Esophagus (tissue), 2 donors: ENCODE measurements around the gene OGDHL. TPM values are rescaled to one million over a fixed set of nuclear protein-coding genes. Genes with fewer than 3 reads are reported as not detected.

ENCODE experiments used
- H3K27ac ChIP-seq, 2 donors: one replicate each; pipeline ENCODE4 v1.5.1; 2013; ENCODE audit warnings: low read depth in 2 of 2, mild to moderate bottlenecking in 2 of 2, inconsistent platforms in 1 of 2, low read length in 1 of 2, moderate library complexity in 1 of 2
- H3K27me3 ChIP-seq, 2 donors: one replicate each; pipeline ENCODE4 v1.6.1; 2013; ENCODE audit warnings: low read length in 2 of 2, control low read depth in 1 of 2, mild to moderate bottlenecking in 1 of 2; ENCODE audit not compliant: insufficient read depth in 2 of 2, control insufficient read depth in 1 of 2
- H3K36me3 ChIP-seq, 2 donors: one replicate each; pipeline ENCODE4 v1.6.1; 2013; ENCODE audit warnings: low read length in 1 of 2; ENCODE audit not compliant: control insufficient read depth in 2 of 2, insufficient read depth in 2 of 2
- H3K4me1 ChIP-seq, 2 donors: one replicate each; pipeline ENCODE4 v1.6.1; 2013; ENCODE audit warnings: low read length in 1 of 2; ENCODE audit not compliant: control insufficient read depth in 2 of 2, insufficient read depth in 2 of 2
- H3K4me3 ChIP-seq, 2 donors: one replicate each; pipeline ENCODE4 v1.5.1; 2013; ENCODE audit warnings: low read length in 2 of 2, mild to moderate bottlenecking in 2 of 2, low read depth in 1 of 2, moderate library complexity in 1 of 2
- H3K9me3 ChIP-seq, 2 donors: one replicate each; pipeline ENCODE4 v1.6.1; 2013; ENCODE audit warnings: mild to moderate bottlenecking in 2 of 2, low read depth in 1 of 2, low read length in 1 of 2, moderate library complexity in 1 of 2; ENCODE audit not compliant: control insufficient read depth in 2 of 2, insufficient read depth in 1 of 2
- WGBS, 2 donors: extraction: QIAGEN DNeasy Blood & Tissue Kit; methylation state at CpG; one replicate each; pipeline ENCODE4 v1.1.7; 2013; 5-methylcytosine and 5-hydroxymethylcytosine counted together
- polyA plus RNA-seq, 2 donors: library from polyadenylated mRNA; stranded (reverse); fragments of 200-250 nt; gene quantifications; one replicate each; pipeline ENCODE4 v1.2.3, GENCODE V29; 2013
- donor health status: healthy with polysubstance abuse.
- donor health status: Bipolar disorder and iron deficiency.

The OGDHL gene
- polyA plus RNA-seq, 2 donors = 0.10 to 0.16 TPM

DNA sequence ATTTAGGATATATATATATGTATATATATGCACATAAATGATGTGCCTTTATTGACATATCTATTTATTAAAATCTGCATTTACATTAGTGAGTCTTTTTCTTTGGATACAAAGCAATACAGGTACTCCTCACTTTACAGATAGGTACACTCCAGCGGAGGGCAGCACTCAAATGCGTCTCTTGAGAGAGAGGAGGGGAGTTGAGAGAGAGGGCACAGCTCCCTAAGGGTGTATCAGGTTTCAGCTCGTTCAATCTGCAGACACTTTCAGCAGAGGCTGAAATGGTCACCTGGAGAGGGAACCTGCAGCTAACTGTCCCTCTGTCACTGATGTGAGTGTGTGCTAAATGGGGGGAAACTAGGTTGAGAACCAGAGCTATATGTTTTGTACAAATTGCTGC is 61.1 kb downstream of the OGDHL start:
- no peak overlapping the region for H3K4me3 ChIP-seq
- peaks cover 0 to 2% of the 10 kb centered on the region in 2 donors for H3K9me3 ChIP-seq
- no peaks in the 10 kb centered on the region for H3K36me3 ChIP-seq
- WGBS, 2 donors = 7 to 15% methylated on average over 3 of the region's 3 CpGs
- no peak overlapping the region for H3K27ac ChIP-seq
- H3K4me1 ChIP-seq = no peaks in the 10 kb centered on the region
- H3K27me3 ChIP-seq = no peaks in the 10 kb centered on the region

DNA sequence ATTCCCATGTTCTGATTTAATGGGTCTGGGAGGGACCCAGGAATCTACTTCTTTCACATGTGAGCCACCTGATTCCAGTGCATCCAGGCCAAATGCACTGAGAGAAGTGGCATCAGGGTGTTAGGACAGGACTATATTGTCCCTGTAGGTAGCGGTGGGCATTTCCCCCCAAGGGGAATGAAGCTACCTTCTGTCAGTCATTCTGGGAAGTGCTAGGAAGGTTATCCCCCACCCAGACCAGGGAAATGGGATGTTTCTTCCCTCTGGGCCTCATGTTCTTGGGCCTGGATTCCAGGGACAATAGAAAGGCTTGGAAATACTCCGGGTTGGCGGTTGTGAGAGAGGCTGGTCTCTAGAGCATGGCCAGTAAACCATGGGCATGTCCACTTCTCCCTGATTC is 61.9 kb downstream of the OGDHL start:
- H3K4me1 ChIP-seq = no peaks in the 10 kb centered on the region
- WGBS, 2 donors = 91 to 92% methylated on average over 3 of the region's 3 CpGs

DNA sequence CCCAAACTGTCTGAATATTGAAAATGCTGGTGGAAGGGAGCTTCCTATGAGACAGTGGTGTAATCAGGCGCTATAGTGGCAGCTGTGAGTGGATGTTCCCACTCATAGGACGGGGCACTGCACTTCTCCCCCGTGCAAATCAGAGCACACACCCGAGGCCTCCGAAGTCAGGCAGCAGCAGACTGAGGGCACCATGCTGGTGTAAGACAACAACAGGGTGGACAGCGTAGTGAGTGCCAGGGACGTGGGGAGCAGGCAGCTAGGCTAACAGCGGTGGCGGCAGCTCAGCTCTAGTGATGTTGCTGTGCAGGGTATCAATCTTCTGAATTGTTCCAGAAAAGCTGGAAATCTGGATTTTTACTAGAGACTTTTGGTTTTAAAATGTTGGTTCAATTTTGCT is 63.4 kb downstream of the OGDHL start:
- no peak overlapping the region for H3K27ac ChIP-seq
- H3K4me3 ChIP-seq = no peak overlapping the region
- 71 to 83% methylated on average over 9 of the region's 9 CpGs for WGBS, 2 donors
- H3K4me1 ChIP-seq = no peaks in the 10 kb centered on the region
- peaks cover 0 to 2% of the 10 kb centered on the region in 2 donors for H3K9me3 ChIP-seq
- no peaks in the 10 kb centered on the region for H3K36me3 ChIP-seq
- H3K27me3 ChIP-seq = no peaks in the 10 kb centered on the region

More for the DNA sequence above, 61.9 kb downstream of the OGDHL start:
- H3K27ac ChIP-seq = no peak overlapping the region
- H3K4me3 ChIP-seq = no peak overlapping the region
- H3K36me3 ChIP-seq = no peaks in the 10 kb centered on the region
- peaks cover 0 to 2% of the 10 kb centered on the region in 2 donors for H3K9me3 ChIP-seq
- no peaks in the 10 kb centered on the region for H3K27me3 ChIP-seq

DNA sequence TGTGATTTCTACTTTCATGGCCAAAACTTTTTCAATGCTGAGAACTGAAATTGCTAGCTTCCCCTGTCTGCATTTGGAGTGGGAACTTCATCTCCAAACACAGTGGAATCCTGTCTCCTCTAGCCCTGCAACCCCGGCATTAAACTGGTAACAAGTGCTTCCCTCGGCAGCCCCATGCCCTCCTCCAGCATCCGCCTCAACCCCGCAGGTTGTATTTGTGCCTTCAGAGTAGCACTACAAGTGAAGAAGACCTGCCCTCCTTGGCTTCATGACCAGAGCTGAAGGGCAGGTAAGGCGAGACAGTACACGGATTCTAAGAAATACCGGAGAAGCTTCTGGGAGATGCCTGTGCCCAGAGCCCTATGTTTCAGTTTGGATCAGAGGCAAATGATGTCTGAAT is 65.8 kb downstream of the OGDHL start:
- H3K27me3 ChIP-seq = peaks cover 0 to 9% of the 10 kb centered on the region in 2 donors
- no peaks in the 10 kb centered on the region for H3K36me3 ChIP-seq
- no peaks in the 10 kb centered on the region for H3K4me1 ChIP-seq
- WGBS, 2 donors = 74 to 77% methylated on average over 7 of the region's 7 CpGs
- no peak overlapping the region for H3K4me3 ChIP-seq
- no peaks in the 10 kb centered on the region for H3K9me3 ChIP-seq
- H3K27ac ChIP-seq = no peak overlapping the region

DNA sequence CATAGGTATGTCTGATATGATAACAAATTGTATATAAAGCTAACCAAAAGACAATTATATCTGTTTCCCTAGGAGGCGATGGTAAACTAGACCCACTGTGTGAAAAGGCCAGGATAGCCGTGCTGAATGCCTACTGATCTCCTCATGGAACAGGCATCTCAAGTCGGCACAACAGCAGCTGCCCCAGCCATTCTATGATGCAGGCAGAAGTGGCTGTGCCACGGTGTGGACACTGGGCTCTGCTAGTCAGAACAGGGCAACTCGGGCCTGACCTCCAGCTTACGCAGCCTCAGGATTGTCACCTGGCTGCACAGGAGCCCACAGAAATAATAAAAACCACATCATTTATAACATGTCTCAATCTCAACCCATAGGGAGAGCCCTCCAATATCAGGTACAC is 67.7 kb downstream of the OGDHL start:
- 71 to 78% methylated on average over 6 of the region's 6 CpGs for WGBS, 2 donors
- H3K36me3 ChIP-seq = no peaks in the 10 kb centered on the region
- no peak overlapping the region for H3K4me3 ChIP-seq

DNA sequence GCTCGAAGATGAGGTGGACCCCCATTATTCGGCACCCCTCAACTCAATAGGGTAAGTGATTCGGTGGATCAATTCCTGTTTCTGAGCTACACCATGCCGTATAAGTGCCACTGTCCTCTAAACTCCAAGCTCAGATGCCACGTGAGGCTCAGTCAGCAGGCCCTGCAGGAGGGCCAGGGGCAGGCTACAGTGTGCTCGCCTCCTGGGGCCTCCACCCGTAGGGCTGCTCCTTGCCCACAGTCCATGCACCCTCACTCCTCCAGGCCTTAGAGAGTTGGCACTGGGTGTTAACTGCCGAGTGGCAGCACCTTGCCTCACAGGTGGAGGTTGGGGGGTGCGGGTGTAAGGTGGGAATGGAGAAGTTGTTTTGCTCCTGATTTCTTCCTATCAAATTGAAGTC is 70.5 kb downstream of the OGDHL start:
- 36 to 56% methylated on average over 9 of the region's 9 CpGs for WGBS, 2 donors
- Histone ChIP-seq H3K9me3 (peaks cover 2 to 6% of the 10 kb centered on the region in 2 donors), H3K27me3 (peaks cover 0 to 9% of the 10 kb centered on the region in 2 donors), H3K36me3 (no peaks in the 10 kb centered on the region), H3K27ac (no peak overlapping the region), H3K4me3 (no peak overlapping the region), H3K4me1 (no peaks in the 10 kb centered on the region)

More for the DNA sequence above, 67.7 kb downstream of the OGDHL start:
- peaks cover 0 to 9% of the 10 kb centered on the region in 2 donors for H3K27me3 ChIP-seq
- no peak overlapping the region for H3K27ac ChIP-seq
- no peaks in the 10 kb centered on the region for H3K4me1 ChIP-seq
- no peaks in the 10 kb centered on the region for H3K9me3 ChIP-seq

DNA sequence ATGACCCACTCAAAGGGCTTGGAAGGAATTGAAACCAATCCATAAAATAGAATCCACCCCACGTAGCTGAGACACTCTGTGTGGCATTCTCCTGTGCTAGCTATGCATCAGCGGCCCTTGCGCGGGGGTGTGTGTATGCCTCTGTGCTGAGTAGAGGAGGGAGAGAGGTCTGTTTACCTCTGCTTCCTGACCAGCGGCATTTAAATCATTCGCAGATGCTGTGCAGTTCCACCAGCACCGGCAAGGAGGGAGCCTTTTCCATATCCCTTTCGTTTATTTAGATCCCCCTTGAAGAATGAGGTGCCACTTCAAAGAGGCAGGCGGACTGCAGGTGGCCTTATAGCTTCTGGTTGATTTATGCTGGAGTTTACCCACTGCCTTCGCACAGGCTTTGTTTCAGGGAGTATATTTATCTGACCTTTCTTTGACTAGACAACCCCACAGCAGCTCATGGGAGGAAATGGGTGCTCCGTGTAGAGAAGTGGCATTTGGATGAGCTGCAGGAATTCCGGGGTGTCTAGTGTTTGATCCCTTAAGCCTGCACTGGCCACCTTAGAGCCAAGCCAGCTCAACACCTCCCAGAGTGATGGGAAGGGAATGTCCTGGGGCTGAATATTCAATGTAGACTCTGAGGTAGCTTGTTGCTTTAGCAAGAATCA is 71.3 kb downstream of the OGDHL start:
- Histone ChIP-seq H3K27ac (no peak overlapping the region), H3K4me3 (no peak overlapping the region), H3K27me3 (peaks cover 0 to 9% of the 10 kb centered on the region in 2 donors), H3K4me1 (no peaks in the 10 kb centered on the region), H3K36me3 (no peaks in the 10 kb centered on the region), H3K9me3 (peaks cover 2 to 6% of the 10 kb centered on the region in 2 donors)
- WGBS, 2 donors = 8 to 19% methylated on average over 12 of the region's 12 CpGs

DNA sequence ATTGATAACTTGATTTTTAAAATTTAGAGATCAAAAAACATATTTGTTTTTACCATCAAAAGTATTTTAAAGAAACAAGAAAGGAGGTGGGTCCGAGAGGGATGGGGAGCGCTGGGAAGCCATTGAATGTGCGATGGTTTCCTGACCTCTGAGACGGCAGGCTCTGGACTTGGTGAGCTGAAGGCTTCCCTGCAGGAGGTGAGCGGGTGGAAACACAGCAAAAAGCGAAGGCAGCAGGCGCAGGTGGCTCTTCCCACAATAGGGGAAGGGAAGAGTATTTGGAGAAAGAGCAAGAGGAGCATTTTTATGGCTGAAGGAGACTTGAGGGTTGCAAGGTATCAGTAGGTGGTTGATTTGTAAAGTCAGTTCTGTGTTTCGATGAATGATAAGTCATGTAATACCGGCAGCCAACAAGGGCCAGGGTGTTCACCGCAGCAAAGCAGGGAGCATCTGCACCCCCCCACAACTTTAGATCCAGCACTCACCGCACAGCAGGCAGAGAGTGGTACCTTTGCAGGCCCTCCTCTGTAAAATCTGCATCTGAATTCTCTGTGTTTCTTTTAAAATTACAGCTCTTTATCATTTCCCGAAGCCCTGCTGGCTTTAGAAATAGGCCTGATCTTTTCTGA is 72.1 kb downstream of the OGDHL start:
- Histone ChIP-seq H3K4me3 (no peak overlapping the region), H3K27ac (no peak overlapping the region), H3K4me1 (no peaks in the 10 kb centered on the region), H3K27me3 (peaks cover 0 to 9% of the 10 kb centered on the region in 2 donors), H3K36me3 (no peaks in the 10 kb centered on the region), H3K9me3 (peaks cover 2 to 6% of the 10 kb centered on the region in 2 donors)
- 19 to 22% methylated on average over 12 of the region's 12 CpGs for WGBS, 2 donors

DNA sequence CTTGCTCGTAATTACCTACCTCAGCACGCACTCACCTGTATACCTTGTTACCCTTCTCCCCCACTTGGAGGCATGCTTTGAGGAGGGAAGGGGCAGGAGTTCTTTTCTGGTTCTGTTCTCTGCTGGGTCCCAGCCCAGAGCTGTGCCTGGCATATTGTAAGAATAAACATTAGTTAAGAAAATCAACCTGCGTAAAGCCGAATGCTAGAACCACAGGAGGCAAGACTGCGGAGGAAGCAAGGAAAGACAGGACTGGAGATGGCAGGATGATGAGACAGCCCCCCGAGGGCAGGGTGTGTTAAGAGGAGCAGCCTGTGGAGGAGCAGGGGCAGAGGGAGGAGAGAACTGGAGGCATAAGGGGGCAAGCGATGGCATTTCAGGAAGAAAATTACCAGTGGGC is 73.2 kb downstream of the OGDHL start:
- Histone ChIP-seq H3K4me3 (no peak overlapping the region), H3K27me3 (peaks cover 0 to 9% of the 10 kb centered on the region in 2 donors), H3K36me3 (no peaks in the 10 kb centered on the region), H3K9me3 (peaks cover 2 to 6% of the 10 kb centered on the region in 2 donors), H3K4me1 (no peaks in the 10 kb centered on the region), H3K27ac (no peak overlapping the region)
- 18 to 28% methylated on average over 7 of the region's 7 CpGs for WGBS, 2 donors
